Transverse colon (tissue), 3 donors: Measurements from ENCODE around the gene LDLRAD4.

Experiments
- CTCF ChIP-seq, 5 experiments: fragments of 200-600 bp in 3 of 5; fragments of 450-650 bp in 2 of 5; sonication (generic) in 3 of 5; IDR thresholded peaks; 1 replicate in 2 of 5; 2 replicates in 3 of 5; pipeline ENCODE4 v1.5.1; 2016 to 2017; ENCODE audit warnings: antibody characterized with exemption in 5 of 5, inconsistent platforms in 3 of 5, mild to moderate bottlenecking in 2 of 5, moderate library complexity in 1 of 5
- POLR2A ChIP-seq: fragments of 450-650 bp; IDR thresholded peaks from one replicate; pipeline ENCODE4 v1.6.1; 2016; ENCODE audit warnings: antibody characterized with exemption, mild to moderate bottlenecking, moderate library complexity

DNA sequence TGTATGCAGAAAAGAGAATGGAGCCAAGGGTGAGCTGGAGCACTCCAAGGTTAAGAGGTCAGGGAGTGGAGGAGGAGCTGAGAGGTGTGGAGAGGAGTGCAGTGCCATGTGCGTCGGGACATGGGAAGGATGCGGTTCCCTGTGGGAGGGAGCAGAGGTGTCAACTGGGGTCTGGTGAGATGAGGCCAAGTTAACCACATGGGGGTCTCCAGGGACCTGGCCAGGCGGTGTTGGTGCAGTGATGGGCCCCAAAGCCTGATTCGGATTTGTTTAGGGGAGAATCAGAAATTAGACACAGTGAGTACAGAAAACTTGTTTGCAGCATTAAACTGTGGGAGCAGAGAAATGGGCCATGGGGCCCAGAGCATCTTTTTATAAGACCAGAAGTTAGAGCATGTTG lies 210.5 kb downstream of the LDLRAD4 start:
- TF ChIP-seq CTCF (IDR thresholded peaks at IDR 0.05) (no peak), POLR2A (no peak)
